ENCODE data around the gene ADNP2.

- TF ChIP-seq CTCF (IDR thresholded peaks at IDR 0.05) (no peak), REST (IDR thresholded peaks at IDR 0.05; ENCODE audit: insufficient read depth in 1 of 2, low read depth in 2 of 2, low read length in 1 of 2) (no peak), POLR2AphosphoS5 (IDR thresholded peaks at IDR 0.05; ENCODE audit: low read depth, low read length) (no peak), SIN3A (IDR thresholded peaks at IDR 0.05; ENCODE audit: borderline replicate concordance, insufficient read depth, low read depth, low read length) (no peak)
Measured at GRCh38 chr18:80132180-80132812, 23.2 kb downstream of the ADNP2 start.
